HG03442 (cell line): ENCODE data around the gene RUNDC3A.
"Not testable (repeated sequence)": the region's sequence is repeated elsewhere in the genome, so short reads cannot be mapped to it uniquely, and the experiment has no call there.

Source experiments
- ATAC-seq: cut with Tn5 transposase; IDR thresholded peaks from one replicate; pipeline ENCODE4 v1.9.1; 2021; ENCODE audit warnings: mild to moderate bottlenecking, moderate library complexity; ENCODE audit not compliant: unreplicated experiment

RUNDC3A gene

DNA sequence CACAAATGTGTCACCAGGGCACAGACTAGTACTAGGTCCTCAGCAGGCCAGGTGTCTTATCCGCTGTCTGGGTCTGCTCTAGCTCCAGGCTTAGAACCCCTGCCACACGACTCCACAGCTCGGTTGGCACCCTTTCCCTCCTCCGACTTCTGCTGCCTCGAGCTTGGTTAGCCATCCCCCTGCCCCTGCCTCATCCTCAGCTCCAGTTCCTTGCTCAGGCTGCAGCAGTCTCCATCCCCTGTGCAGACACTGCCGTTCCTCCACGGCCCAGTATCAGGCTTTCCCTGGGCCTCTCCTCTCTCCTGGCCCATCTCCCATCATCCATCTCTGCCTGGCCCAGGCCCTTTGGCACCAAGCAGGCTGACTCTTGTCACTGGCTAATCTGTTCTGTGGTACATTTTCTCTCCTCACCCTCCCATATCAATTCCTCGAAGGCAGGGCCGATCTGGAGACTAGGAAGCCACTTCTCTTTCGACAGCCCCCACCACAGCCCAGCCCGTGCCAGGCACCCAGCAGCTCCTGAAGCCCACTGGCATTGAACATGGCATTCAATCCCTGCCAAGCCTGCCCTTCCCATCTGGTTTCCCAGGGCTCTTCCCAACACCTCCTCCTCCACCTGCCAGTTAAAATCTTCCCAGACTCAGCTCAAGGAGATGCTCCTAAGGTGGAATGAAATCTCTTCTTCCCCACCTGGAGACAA, 35.3 kb downstream of the RUNDC3A start:
- ATAC-seq = no peak

DNA sequence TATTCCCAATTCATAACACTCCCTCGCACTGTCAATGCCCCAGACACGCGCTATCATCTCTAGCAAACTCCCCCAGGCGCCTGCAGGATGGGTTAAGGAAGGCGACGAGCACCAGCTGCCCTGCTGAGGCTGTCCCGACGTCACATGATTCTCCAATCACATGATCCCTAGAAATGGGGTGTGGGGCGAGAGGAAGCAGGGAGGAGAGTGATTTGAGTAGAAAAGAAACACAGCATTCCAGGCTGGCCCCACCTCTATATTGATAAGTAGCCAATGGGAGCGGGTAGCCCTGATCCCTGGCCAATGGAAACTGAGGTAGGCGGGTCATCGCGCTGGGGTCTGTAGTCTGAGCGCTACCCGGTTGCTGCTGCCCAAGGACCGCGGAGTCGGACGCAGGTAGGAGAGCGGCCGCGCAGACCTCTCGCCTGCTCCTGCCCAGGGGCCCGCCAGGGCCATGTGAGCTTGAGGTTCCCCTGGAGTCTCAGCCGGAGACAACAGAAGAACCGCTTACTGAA, 36.6 kb downstream of the RUNDC3A start, which contains the start of gene GRN:
TSS of gene GRN (plus strand) at position 364 of the 515 bp plus-strand sequence. CDS start 3,863 bp downstream, outside the sequence.
- peak; percentile 62 for ATAC-seq

DNA sequence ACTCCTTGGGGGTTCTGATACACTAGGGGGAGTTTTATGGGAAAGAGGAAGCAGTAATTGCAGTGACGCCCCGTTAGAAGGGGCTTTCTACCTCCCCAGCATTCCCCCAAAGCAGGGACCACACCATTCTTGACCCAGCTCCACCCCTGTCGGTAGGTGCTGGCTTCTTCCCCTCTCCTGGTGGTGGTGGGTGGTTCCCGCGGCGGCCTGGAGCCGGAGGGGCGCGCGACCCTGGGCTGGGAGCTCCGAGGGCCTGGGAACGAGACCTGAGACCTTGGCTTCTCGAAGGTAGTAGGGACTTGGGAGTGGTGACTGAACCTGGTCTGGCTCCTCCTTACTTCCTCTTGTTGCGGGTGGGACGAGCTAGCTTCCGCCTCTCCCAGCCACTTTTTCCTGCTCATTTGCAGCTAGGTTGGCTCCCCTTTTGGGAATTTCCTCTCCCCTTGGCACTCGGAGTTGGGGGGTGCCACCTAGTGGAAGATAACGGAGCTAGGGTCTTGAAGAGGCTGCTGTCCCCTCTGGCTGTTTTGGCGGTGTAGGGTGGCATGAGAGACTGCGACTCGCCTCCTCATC, 37.1 kb downstream of the RUNDC3A start:
- peak; percentile 7 for ATAC-seq

DNA sequence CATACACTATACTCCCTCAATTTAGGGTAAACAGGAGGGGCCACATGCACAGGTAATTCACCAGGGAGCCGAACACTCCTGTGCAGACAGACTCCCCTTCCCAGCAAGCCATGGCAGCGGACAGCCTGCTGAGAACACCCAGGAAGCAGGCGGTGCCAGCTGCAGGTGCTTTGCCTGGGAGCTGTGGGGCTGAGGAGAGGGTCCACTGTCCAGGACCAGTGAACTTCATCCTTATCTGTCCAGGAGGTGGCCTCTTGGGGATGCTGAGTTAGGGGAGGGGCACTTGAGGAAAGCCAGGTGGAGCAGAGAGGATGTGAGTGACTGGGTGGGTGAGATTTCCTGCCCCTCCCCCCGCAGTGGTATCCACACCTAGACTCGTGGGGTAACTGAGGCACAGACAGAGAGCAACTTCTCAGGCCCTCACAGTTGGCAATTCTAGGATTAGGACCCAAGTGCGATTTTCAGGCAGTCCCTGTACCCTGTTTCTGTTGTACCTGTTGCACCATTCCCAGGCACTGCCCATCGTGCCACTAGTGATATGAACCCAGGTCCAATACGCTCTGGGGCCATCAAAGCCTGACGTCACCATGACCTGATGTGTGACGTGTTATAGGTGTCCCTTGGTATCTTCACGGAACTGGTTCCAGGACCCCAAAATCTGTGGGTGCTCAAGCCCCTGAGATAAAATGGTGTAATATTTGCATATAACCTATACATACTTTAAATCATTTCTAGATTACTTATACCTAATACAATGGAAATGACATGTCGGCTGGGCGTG, 37.9 kb downstream of the RUNDC3A start:
- ATAC-seq = no peak

DNA sequence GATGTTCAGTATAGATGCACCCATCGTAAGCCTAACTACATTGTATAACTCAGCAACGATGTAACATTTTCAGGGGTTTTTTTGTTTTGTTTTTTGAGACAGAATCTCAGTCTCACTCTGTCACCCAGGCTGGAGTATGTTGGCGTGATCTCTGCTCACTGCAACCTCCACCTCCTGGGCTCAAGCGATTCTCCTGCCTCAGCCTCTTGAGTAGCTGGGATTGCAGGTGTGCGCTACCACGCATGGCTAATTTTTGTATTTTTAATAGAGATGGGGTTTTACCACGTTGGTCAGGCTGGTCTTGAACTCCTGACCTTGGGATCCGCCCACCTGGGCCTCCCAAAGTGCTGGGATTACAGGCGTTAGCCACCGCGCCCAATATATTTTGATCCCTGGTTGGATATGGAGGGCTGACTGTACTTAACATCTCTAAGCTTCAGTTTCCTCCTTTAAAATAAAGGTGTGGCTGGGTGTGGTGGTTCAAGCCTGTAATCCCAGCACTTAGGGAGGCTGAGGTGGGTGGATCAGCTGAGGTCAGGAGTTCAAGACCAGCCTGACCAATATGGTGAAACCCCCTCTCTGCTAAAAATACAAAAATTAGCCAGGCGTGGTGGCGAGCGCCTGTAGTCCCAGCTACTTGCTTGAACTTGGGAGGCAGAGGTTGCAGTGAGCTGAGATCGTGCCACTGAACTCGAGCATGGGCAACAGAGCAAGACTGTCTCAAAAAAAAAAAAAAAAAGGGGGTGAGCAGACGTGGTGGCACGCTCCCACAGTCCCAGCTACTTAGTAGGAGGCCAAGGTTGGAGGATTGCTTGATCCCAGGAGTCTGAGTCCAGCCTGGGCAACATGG, 39.0 kb downstream of the RUNDC3A start:
- not testable (repeated sequence) for ATAC-seq

DNA sequence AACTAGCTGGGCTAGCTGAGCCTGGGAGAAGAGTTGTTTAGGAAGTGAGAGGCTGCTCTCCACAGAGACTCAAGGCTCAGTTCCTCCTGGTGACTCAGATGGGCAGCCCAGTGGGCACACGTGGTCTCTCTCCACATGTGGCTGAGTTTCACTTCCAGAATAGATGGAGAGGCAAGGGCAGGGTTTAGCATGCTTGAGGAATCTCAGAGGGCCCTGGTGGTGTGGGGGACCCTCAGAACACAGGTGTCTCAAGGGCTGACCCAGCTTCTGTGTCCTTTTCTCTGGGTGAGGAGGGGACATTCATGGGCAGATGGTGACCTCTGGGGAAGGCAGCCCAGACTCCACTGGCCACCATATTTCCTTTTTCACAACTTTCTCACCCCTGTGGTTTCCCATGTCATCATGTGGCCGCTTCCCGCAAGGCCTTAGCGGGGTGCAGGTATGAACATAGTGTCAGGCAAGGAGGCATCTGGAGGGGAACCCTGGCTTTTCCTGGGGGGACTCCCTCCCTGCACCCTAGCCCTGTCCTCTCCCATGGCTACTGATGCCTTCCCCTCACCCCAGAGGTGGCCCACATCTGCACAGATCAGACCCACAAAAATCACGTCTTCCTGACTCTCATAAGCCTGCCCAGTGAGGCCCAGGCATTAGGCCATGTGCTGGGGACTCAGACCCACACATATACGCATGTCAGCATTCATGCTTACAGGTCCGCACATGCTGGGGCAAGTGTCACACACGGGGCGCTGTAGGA, 40.0 kb downstream of the RUNDC3A start:
- ATAC-seq = peak; percentile 40

DNA sequence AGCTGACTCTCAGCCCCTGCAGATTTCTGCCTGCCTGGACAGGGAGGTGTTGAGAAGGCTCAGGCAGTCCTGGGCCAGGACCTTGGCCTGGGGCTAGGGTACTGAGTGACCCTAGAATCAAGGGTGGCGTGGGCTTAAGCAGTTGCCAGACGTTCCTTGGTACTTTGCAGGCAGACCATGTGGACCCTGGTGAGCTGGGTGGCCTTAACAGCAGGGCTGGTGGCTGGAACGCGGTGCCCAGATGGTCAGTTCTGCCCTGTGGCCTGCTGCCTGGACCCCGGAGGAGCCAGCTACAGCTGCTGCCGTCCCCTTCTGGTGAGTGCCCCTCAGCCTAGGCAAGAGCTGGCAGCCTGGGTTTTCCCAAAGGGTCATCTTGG, 40.6 kb downstream of the RUNDC3A start:
- no peak for ATAC-seq

DNA sequence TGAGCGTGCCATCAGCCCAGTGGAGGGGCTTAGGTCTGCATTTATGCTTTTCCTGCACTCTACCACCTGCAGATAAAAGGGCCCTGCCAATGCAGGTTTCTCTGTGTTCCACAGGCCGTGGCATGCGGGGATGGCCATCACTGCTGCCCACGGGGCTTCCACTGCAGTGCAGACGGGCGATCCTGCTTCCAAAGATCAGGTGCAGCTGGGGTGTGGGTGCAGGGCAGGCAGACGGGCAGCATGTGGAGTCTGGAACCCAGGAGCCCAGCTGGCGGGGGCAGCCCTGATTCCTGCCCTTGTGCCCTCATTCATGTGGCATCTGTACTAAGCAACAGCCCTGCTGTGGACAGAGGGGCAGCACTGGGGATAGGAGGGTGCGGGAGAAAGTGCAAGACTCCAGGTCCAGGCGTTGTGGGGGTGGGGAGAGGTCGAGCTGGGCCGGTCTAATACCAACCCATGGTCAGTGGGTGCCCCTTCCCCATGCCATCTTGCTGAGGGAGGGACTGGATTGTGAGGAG, 41.2 kb downstream of the RUNDC3A start:
- ATAC-seq = no peak

DNA sequence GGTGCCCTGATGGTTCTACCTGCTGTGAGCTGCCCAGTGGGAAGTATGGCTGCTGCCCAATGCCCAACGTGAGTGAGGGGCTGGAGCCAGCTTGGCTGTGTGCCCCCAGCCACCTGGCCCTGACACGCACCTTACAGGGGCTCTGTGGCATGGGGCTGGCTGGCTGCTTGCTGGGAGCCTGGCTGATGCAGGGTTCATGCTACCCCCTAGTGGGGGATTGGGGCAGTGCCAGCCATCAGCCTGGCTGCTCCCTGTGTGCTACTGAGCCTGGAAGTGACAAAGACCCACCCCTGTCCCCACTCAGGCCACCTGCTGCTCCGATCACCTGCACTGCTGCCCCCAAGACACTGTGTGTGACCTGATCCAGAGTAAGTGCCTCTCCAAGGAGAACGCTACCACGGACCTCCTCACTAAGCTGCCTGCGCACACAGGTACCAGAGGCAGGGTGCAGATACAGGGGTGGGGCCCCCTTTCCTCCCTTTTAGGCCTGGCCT, 42.4 kb downstream of the RUNDC3A start:
- ATAC-seq = no peak

DNA sequence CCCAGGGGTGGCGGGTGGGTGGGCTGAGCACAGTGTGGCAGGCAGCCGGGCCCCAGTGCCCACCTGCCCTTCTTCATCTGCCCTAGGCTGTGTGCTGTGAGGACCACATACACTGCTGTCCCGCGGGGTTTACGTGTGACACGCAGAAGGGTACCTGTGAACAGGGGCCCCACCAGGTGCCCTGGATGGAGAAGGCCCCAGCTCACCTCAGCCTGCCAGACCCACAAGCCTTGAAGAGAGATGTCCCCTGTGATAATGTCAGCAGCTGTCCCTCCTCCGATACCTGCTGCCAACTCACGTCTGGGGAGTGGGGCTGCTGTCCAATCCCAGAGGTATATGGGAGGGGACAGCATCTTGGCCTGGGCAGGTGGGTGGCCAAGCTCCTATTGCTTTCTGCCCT, 43.1 kb downstream of the RUNDC3A start:
- ATAC-seq = no peak

DNA sequence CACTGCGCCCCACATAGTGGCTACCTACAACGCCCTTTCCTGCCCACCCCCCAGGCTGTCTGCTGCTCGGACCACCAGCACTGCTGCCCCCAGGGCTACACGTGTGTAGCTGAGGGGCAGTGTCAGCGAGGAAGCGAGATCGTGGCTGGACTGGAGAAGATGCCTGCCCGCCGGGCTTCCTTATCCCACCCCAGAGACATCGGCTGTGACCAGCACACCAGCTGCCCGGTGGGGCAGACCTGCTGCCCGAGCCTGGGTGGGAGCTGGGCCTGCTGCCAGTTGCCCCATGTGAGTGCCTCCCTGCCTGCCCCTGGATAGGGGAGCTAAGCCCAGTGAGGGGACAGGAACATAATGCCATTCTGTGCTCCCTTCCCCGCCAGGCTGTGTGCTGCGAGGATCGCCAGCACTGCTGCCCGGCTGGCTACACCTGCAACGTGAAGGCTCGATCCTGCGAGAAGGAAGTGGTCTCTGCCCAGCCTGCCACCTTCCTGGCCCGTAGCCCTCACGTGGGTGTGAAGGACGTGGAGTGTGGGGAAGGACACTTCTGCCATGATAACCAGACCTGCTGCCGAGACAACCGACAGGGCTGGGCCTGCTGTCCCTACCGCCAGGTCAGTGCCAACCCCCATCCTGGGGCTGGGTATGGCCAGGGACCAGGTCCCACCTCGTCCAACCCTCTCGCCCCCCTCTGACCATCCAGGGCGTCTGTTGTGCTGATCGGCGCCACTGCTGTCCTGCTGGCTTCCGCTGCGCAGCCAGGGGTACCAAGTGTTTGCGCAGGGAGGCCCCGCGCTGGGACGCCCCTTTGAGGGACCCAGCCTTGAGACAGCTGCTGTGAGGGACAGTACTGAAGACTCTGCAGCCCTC, 43.8 kb downstream of the RUNDC3A start:
- no peak for ATAC-seq

DNA sequence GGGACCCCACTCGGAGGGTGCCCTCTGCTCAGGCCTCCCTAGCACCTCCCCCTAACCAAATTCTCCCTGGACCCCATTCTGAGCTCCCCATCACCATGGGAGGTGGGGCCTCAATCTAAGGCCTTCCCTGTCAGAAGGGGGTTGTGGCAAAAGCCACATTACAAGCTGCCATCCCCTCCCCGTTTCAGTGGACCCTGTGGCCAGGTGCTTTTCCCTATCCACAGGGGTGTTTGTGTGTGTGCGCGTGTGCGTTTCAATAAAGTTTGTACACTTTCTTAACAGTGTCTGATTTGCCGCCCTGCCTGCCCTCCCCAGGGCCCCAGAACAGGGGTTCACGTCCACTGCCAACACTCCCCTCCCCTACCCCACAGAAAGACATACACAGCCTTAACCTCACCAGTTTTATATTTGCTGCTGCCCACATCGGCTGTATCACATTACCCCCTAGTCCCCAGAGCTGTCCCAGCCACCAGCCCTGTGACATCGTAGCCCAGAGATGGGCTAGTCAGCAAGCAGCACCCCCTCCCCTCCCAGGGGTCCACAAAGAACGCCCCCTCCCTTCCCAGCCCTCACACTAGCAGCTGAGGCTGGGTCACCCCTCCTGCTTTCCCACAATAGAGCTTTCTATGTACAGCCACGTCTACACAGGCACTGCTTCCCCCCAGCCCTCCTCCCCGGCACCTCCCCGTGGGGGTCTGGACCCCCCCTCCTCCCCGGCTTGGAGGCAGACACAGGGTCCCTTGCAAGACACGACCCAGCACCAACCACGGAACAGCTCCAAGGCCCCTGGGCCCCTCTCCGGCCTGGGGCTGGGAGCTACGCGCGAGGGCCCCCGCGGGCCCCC, 44.6 kb downstream of the RUNDC3A start:
- no peak for ATAC-seq

DNA sequence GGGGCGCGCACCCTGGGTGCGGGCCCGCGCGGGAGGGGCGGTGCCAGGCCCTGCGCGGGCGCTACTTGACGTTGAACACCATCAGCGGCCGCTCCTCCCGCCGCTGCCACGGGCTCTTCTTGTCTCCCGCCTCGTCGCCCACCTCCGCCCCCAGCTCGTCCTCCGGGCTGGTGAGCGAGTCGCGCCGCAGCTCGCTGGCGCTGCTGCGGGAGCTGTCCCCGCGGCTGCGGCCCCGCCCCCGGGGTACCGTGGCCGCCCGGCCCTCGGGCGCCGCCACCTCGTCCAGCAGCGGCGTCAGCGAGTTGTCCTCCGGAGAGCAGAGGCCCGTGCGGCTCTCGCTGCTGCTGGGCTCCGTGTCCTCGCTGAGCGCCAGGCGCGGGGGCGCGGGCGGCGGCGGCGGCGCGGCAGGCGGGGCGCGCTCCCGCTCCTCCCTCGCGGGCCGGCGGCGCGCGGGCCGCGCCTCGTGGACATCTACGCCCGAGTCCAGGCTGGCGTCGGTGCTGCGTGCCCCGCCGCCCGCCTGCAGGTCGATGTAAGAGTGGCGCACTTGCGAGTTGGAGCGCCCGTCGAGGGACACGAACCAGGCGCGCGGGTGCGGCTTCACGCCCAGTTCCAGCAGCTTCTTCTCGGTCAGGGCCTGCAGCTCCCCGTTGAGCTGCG, 45.4 kb downstream of the RUNDC3A start:
- no peak for ATAC-seq

DNA sequence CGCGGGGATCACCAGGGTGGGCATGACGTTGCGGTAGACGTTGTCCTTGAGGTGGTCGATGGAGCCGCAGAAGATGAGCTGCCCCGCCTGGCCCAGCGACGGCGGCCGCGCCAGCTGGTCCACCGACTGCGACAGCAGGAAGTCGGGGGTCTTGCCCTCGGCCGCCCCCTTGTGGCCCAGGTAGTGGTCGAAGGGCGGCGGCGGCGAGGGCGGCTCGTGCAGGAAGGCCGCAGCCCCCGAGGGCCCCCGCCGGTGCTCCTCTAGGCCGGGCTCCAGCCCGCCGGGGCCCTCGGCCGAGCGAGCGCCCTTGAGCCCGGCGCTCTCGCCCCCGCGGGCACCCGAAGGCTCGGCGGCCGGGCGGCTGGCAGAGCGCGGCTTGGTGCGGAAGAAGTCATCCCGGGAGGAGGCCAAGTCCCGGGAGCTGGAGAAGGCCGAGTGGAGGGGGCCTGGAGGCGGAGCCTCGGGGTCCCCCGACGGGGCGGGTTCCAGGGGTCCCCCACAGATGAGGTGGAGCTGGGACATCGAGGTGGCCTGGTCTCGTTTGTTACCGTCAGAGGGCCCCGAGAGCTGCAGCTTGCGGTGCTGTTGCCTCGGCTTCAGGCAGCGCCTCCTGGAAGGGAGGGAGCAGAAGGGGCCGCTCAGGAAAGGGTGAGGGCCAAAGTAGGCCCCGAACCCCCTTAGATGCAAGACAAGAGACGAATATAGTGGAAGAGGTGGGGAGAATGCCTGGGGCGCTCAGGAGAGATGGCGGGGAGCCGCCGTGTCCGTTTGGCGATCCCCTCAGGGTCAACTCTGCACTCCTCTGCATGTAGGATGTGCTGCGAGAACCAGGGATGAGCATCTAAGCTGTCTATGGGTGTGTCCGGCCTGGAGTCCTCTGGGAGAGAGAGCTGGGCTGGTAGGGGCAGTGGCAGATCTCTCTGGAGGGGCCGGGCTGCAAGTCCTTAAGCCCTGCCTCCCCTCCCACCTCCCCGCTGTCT, 46.5 kb downstream of the RUNDC3A start:
- ATAC-seq = no peak

DNA sequence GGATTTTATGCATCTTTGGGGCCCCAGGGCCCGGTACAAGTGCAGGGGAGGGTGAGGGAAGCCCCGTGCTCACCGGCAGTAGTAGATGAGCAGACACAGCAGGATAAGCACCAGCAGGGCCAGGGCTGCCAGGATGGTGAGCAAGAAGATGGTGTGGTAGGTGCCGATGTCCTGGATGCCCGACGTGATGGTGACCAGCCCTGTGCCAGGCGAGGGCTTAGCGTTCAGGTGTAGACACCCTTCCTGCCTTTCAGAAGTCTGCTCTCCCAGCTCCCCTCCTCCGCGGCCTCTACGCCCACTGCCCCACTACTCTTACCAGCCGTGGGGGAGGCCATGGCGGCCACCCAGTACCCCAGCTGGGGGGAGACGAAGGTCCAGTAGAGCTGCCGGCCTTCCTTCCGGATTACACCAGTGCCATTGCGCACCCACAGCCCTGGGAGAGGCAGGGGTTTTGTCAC, 47.3 kb downstream of the RUNDC3A start:
- no peak for ATAC-seq

DNA sequence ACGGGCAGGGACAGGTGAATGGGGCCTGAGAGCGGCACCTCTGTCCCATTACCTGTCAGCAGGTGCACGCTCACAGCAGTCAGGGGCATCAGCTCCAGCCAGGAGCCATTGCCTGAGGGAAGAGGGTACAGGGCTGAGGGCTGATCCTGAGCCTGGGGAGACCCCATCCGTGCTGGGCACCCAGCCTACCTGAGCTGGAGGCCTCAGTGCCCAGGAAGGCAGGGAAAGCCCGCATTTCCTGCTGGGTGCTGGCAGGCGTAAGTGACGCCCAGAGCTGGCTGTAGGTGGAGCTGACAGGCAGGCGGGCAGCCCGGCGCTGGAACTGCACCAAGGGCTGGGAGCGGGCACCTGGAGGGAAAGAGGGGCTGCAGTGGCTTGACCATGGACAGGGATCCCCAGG, 47.8 kb downstream of the RUNDC3A start:
- ATAC-seq = no peak
